H1 (cell line): ENCODE results near the gene FOXN3. TPM values are rescaled to one million over a fixed set of nuclear protein-coding genes. Genes with fewer than 3 reads are reported as not detected.

Source experiments
- CTCF ChIA-PET: fragments of 300-600 bp; sonication (Branson Sonifier 250); formaldehyde crosslinking; loops from one replicate; lab custom pipeline; 2021; ENCODE audit not compliant: partially characterized antibody; lab: Charles Lee
- POLR2A ChIA-PET: fragments of 300-600 bp; sonication (Branson Sonifier 250); formaldehyde crosslinking; loops from one replicate; lab custom pipeline; 2021; ENCODE audit warnings: inconsistent platforms; ENCODE audit not compliant: partially characterized antibody; lab: Charles Lee
- DNase-seq, 2 experiments: peaks; one replicate each; pipeline versions ENCODE4 v3.0.0 to v3.0.0-alpha.2; 2010 to 2022; ENCODE audit warnings: low spot score in 2 of 2, low read depth in 1 of 2, mixed read lengths in 1 of 2
- FAIRE-seq: peaks from 2 replicates; lab custom pipeline; 2011; peaks lifted over from hg19 to GRCh38; lab: Jason Lieb, UNC
- H2AFZ ChIP-seq: 2 replicates; pipeline ENCODE4 v1.8.1; 2012; ENCODE audit warnings: low read length, inconsistent platforms
- H2AK5ac ChIP-seq: 2 replicates; pipeline ENCODE4 v1.6.1; 2013; ENCODE audit warnings: low read depth, low read length
- H2BK120ac ChIP-seq: replicated peaks from 2 replicates; pipeline ENCODE3; 2013; ENCODE audit warnings: low read depth, low read length, inconsistent platforms
- H2BK12ac ChIP-seq: 2 replicates; pipeline ENCODE4 v1.6.1; 2013; ENCODE audit warnings: low read depth, low read length
- H2BK15ac ChIP-seq: 2 replicates; pipeline ENCODE4 v1.6.1; 2013; ENCODE audit warnings: low read length
- H2BK20ac ChIP-seq: 2 replicates; pipeline ENCODE4 v1.6.1; 2013; ENCODE audit warnings: low read length
- H2BK5ac ChIP-seq: 2 replicates; pipeline ENCODE4 v1.6.1; 2013; ENCODE audit warnings: low read depth, low read length
- H3K14ac ChIP-seq: 2 replicates; pipeline ENCODE4 v1.6.1; 2013; ENCODE audit warnings: inconsistent platforms; ENCODE audit not compliant: insufficient read length
- H3K18ac ChIP-seq: 2 replicates; pipeline ENCODE4 v1.6.1; 2013; ENCODE audit warnings: low read length; ENCODE audit errors: extremely low read depth
- H3K23ac ChIP-seq: 2 replicates; pipeline ENCODE4 v1.6.1; 2013; ENCODE audit warnings: inconsistent platforms; ENCODE audit not compliant: insufficient read length
- H3K23me2 ChIP-seq: 2 replicates; pipeline ENCODE4 v1.6.1; 2013; ENCODE audit warnings: low read depth, low read length
- H3K27ac ChIP-seq: 2 replicates; pipeline ENCODE4 v1.6.1; 2011; ENCODE audit warnings: low read depth, low read length, inconsistent platforms
- H3K27me3 ChIP-seq, 4 experiments: replicated peaks in 1 of 4; 1 replicate in 1 of 4; 2 replicates in 3 of 4; pipeline versions ENCODE4 v1.6.1 to v1.8.1; 2011 to 2013; ENCODE audit warnings: low read length in 3 of 4, mild to moderate bottlenecking in 3 of 4, inconsistent platforms in 2 of 4, mixed read lengths in 2 of 4, moderate library complexity in 1 of 4; ENCODE audit not compliant: control insufficient read depth in 3 of 4, insufficient read depth in 3 of 4; ENCODE audit errors: extremely low read depth in 1 of 4
- H3K36me3 ChIP-seq, 4 experiments: 2 replicates each; pipeline versions ENCODE4 v1.6.1 to v1.8.1; 2011 to 2013; ENCODE audit warnings: mild to moderate bottlenecking in 4 of 4, low read length in 3 of 4, moderate library complexity in 2 of 4, control low read depth in 1 of 4, inconsistent platforms in 1 of 4; ENCODE audit not compliant: insufficient read depth in 4 of 4, control insufficient read depth in 2 of 4
- H3K4ac ChIP-seq: replicated peaks from 2 replicates; pipeline ENCODE3; 2013; ENCODE audit warnings: low read length, low read depth, mixed read lengths, inconsistent platforms; ENCODE audit not compliant: insufficient read length
- H3K4me1 ChIP-seq, 4 experiments: replicated peaks in 1 of 4; 1 replicate in 1 of 4; 2 replicates in 3 of 4; pipeline versions ENCODE4 v1.6.1 to v1.8.1; 2011 to 2013; ENCODE audit warnings: low read length in 3 of 4, inconsistent platforms in 2 of 4, mixed read lengths in 1 of 4; ENCODE audit not compliant: insufficient read depth in 4 of 4, control insufficient read depth in 3 of 4
- H3K4me2 ChIP-seq, 2 experiments: 2 replicates each; pipeline versions ENCODE4 v1.6.1 to v1.8.1; 2011 to 2013; ENCODE audit warnings: low read depth in 2 of 2, low read length in 2 of 2, control low read depth in 1 of 2, inconsistent platforms in 1 of 2, mild to moderate bottlenecking in 1 of 2; ENCODE audit not compliant: insufficient read depth in 1 of 2
- H3K4me3 ChIP-seq, 4 experiments: fragments of 200-600, 300-600 bp in 1 of 4; sonication (generic), shearing (Covaris generic), sonication (Bioruptor Twin) in 1 of 4; 2 replicates each; pipeline versions ENCODE4 v1.5.1 to v1.8.1; 2011 to 2016; ENCODE audit warnings: low read length in 4 of 4, low read depth in 3 of 4, control low read depth in 2 of 4, inconsistent platforms in 2 of 4, mild to moderate bottlenecking in 2 of 4, mixed read lengths in 1 of 4, moderate library complexity in 1 of 4; ENCODE audit not compliant: insufficient read depth in 2 of 4; ENCODE audit errors: extremely low read depth in 1 of 4
- H3K56ac ChIP-seq: replicated peaks from 2 replicates; pipeline ENCODE3; 2013; ENCODE audit warnings: low read depth, mild to moderate bottlenecking, mixed read lengths, low read length, inconsistent platforms; ENCODE audit not compliant: insufficient read length
- H3K79me1 ChIP-seq: 2 replicates; pipeline ENCODE4 v1.6.1; 2013; ENCODE audit warnings: low read depth, low read length, control low read depth
- H3K79me2 ChIP-seq, 2 experiments: 2 replicates each; pipeline versions ENCODE4 v1.6.1 to v1.8.1; 2012 to 2013; ENCODE audit warnings: low read length in 2 of 2, mild to moderate bottlenecking in 2 of 2, inconsistent platforms in 1 of 2; ENCODE audit not compliant: insufficient read depth in 2 of 2, control insufficient read depth in 1 of 2
- H3K9ac ChIP-seq, 4 experiments: replicated peaks in 1 of 4; 1 replicate in 1 of 4; 2 replicates in 3 of 4; pipeline versions ENCODE4 v1.6.1 to v1.8.1; 2011 to 2013; ENCODE audit warnings: low read depth in 3 of 4, low read length in 3 of 4, control low read depth in 2 of 4, mild to moderate bottlenecking in 2 of 4, moderate library complexity in 2 of 4, inconsistent platforms in 1 of 4; ENCODE audit errors: extremely low read depth in 1 of 4
- H3K9me3 ChIP-seq, 2 experiments: 2 replicates each; pipeline versions ENCODE4 v1.6.1 to v1.8.1; 2012 to 2013; ENCODE audit warnings: mild to moderate bottlenecking in 2 of 2, moderate library complexity in 2 of 2, control low read depth in 1 of 2, inconsistent platforms in 1 of 2, low read depth in 1 of 2, low read length in 1 of 2, mixed read lengths in 1 of 2; ENCODE audit not compliant: insufficient read depth in 2 of 2
- H4K20me1 ChIP-seq, 2 experiments: replicated peaks in 1 of 2; 2 replicates each; pipeline versions ENCODE3 to v1.8.1; 2011 to 2013; ENCODE audit warnings: inconsistent platforms in 2 of 2, low read length in 2 of 2, mild to moderate bottlenecking in 1 of 2; ENCODE audit not compliant: insufficient read depth in 2 of 2, control insufficient read depth in 1 of 2
- H4K5ac ChIP-seq: 2 replicates; pipeline ENCODE4 v1.6.1; 2013; ENCODE audit warnings: low read length, low read depth, mixed read lengths, inconsistent platforms; ENCODE audit not compliant: insufficient read length
- H4K8ac ChIP-seq: 2 replicates; pipeline ENCODE4 v1.8.0; 2013; ENCODE audit warnings: mild to moderate bottlenecking, moderate library complexity, low read length, inconsistent platforms; ENCODE audit not compliant: insufficient read depth; ENCODE audit errors: extremely low read depth
- H4K91ac ChIP-seq: replicated peaks from 2 replicates; pipeline ENCODE3; 2013; ENCODE audit warnings: low read length, mixed read lengths, inconsistent platforms; ENCODE audit not compliant: insufficient read length
- CBX8 ChIP-seq: fragments of 300-800, 300-1000 bp; sonication (generic); IDR thresholded peaks from 2 replicates; pipeline ENCODE4 v1.7.1; 2016; ENCODE audit warnings: low read depth, low read length, borderline replicate concordance
- GTF2F1 ChIP-seq: IDR thresholded peaks from 2 replicates; pipeline ENCODE4 v1.6.1; 2012; ENCODE audit warnings: low read depth, low read length, improper control_type of control experiment, borderline replicate concordance
- POLR2AphosphoS5 ChIP-seq: IDR thresholded peaks from 2 replicates; pipeline ENCODE4 v1.6.1; 2011; ENCODE audit warnings: low read depth, low read length
- SAP30 ChIP-seq: fragments of 300-600 bp; sonication (generic); IDR thresholded peaks from 2 replicates; pipeline ENCODE4 v1.7.1; 2012; ENCODE audit warnings: low read length, moderate library complexity, mild to moderate bottlenecking, inconsistent platforms; ENCODE audit not compliant: insufficient read depth, insufficient replicate concordance
- SIRT6 ChIP-seq: IDR thresholded peaks from one replicate; pipeline ENCODE4 v1.7.1; 2012; ENCODE audit warnings: low read length, inconsistent platforms
- SP2 ChIP-seq: IDR thresholded peaks from 2 replicates; pipeline ENCODE4 v1.6.1; 2012; ENCODE audit warnings: mild to moderate bottlenecking, low read length, inconsistent platforms
- SP4 ChIP-seq: IDR thresholded peaks from 2 replicates; pipeline ENCODE4 v1.6.1; 2012; ENCODE audit warnings: low read length, inconsistent platforms
- TAF7 ChIP-seq: optimal IDR thresholded peaks from 2 replicates; pipeline ENCODE3; 2011; ENCODE audit warnings: low read depth, mild to moderate bottlenecking, inconsistent platforms, low read length, moderate library complexity, borderline replicate concordance
- WGBS, 2 experiments: shearing (Covaris generic) in 1 of 2; methylation state at CpG; one replicate each; pipeline versions ENCODE4 v1.1.6 to v1.1.7; 2013 to 2015; ENCODE audit warnings: low lambda C conversion rate in 2 of 2, mixed read lengths in 2 of 2, inconsistent platforms in 1 of 2, low coverage in 1 of 2, missing lambda C conversion rate in 1 of 2; ENCODE audit not compliant: insufficient replicate concordance in 2 of 2, insufficient coverage in 1 of 2, insufficient read length in 1 of 2; ENCODE audit errors: extremely low coverage in 1 of 2, missing lambda C conversion rate in 1 of 2; 5-methylcytosine and 5-hydroxymethylcytosine counted together
- polyA plus RNA-seq, 7 experiments: library from polyadenylated mRNA; depleted of rRNA in 3 of 7; stranded (reverse) in 5 of 7; unstranded in 2 of 7; fragments of >200 nt in 5 of 7; fragments of 200-250 nt in 2 of 7; gene quantifications; 1 replicate in 5 of 7; 2 replicates in 1 of 7; 4 replicates in 1 of 7; pipeline versions ENCODE4 v1.2.1 to v1.2.3, GENCODE V29; 2011 to 2013; ENCODE audit warnings: missing spikeins in 2 of 7, mixed read lengths in 2 of 7
- total RNA-seq: library from RNA; stranded (reverse); fragmentation: NEBNext Ultra II Directional; extraction: Animal tissue kit (Norgen Biotek cat#: 25700); gene quantifications from 2 replicates; pipeline ENCODE4 v1.2.1, GENCODE V29; 2021
- TF ChIP-seq, protein P1 (sequence below), 3 experiments: IDR thresholded peaks; 1 replicate in 2 of 3; 2 replicates in 1 of 3; pipeline versions ENCODE4 v1.5.1 to v1.6.1; 2011; ENCODE audit warnings: low read length in 3 of 3, mild to moderate bottlenecking in 3 of 3, inconsistent platforms in 2 of 3, low read depth in 1 of 3, moderate library complexity in 1 of 3; ENCODE audit not compliant: insufficient read depth in 1 of 3; ENCODE audit errors: control extremely low read depth in 1 of 3

Gene FOXN3
- total and polyA plus RNA-seq, 2 of the 8 experiments (the other 6 are each of a cell fraction or from before 2014, with no cell fraction given) = 52.6 to 178 TPM

DNA sequence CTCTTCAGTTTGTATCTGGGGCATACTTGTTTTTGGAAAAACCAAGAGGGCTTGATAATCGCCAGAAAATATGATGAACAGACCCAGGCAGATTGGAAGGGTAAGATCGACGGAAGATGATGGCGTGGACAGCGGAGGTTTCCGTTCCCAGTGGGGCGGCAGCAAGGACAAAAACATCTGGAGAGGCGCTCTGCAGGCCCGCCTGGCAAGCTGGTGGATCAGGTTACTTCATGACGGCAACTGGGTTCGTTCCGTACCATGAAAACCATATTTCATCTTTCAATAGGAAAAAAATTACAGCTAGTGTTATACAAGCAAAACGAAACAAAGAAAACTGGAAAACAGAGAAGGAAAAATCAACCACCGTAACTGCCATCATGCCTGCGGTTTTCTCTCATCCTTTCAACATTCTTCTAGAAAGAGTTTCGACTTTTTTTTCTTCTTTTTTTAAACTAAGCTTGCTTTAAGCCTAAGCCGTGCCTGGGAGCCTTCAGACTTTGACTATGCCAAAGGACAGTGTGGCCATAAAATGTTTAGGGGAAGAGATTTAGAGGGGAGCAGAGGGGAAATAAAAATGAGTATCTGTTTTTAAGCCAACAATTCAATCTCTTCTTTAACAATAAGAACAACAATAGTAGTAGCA, 210.5 kb downstream of the FOXN3 start:
- Histone ChIP-seq H2BK15ac (no peak overlapping the region), H3K4me1 (peaks cover 12 to 21% (median 18%) of the 10 kb centered on the region in 4 experiments)
- FAIRE-seq = no peak
- no peak for TF ChIP-seq SIRT6
- no peak for TF ChIP-seq CBX8
- no peak for TF ChIP-seq TAF7
- no peak for TF ChIP-seq GTF2F1
- TF ChIP-seq POLR2AphosphoS5 = no peak
- TF ChIP-seq, protein P1, sequence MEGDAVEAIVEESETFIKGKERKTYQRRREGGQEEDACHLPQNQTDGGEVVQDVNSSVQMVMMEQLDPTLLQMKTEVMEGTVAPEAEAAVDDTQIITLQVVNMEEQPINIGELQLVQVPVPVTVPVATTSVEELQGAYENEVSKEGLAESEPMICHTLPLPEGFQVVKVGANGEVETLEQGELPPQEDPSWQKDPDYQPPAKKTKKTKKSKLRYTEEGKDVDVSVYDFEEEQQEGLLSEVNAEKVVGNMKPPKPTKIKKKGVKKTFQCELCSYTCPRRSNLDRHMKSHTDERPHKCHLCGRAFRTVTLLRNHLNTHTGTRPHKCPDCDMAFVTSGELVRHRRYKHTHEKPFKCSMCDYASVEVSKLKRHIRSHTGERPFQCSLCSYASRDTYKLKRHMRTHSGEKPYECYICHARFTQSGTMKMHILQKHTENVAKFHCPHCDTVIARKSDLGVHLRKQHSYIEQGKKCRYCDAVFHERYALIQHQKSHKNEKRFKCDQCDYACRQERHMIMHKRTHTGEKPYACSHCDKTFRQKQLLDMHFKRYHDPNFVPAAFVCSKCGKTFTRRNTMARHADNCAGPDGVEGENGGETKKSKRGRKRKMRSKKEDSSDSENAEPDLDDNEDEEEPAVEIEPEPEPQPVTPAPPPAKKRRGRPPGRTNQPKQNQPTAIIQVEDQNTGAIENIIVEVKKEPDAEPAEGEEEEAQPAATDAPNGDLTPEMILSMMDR (IDR thresholded peaks at IDR 0.05; ENCODE audit: control extremely low read depth in 1 of 3, insufficient read depth in 1 of 3, low read depth in 1 of 3, low read length in 3 of 3) = no peak
- no peak for TF ChIP-seq SP2
- no peak for TF ChIP-seq SAP30
- TF ChIP-seq SP4 = no peak

More for the DNA sequence above, 210.5 kb downstream of the FOXN3 start:
- Histone ChIP-seq H3K9me3 (no peaks in the 10 kb centered on the region), H2BK12ac (no peak overlapping the region), H3K27me3 (no peaks in the 10 kb centered on the region), H3K23ac (no peak overlapping the region), H3K9ac (no peak overlapping the region), H3K18ac (no peak overlapping the region), H3K36me3 (peaks cover 0 to 3% (median 0%) of the 10 kb centered on the region in 4 experiments; a peak in 1 of 8 replicates), H4K5ac (no peak overlapping the region), H4K20me1 (peaks cover 12 to 21% of the 10 kb centered on the region in 2 experiments), H2BK5ac (no peak overlapping the region), H3K27ac (no peak overlapping the region), H2AFZ (no peak overlapping the region), H3K79me1 (peaks cover 17% of the 10 kb centered on the region), H4K8ac (no peak overlapping the region), H3K56ac (no peak overlapping the region), H3K14ac (no peak overlapping the region), H3K4ac (no peak overlapping the region), H2BK20ac (no peak overlapping the region), H3K4me2 (no peak overlapping the region; a peak in 1 of 4 replicates), H3K79me2 (peaks cover 0 to 58% of the 10 kb centered on the region in 2 experiments; a peak in 3 of 4 replicates), H4K91ac (no peak overlapping the region), H3K23me2 (peaks cover 2% of the 10 kb centered on the region; the same call in 1 of the 2 replicates), H3K4me3 (no peak overlapping the region), H2AK5ac (no peak overlapping the region), H2BK120ac (no peak overlapping the region)
- 86% methylated on average over 17 of the region's 17 CpGs; no CpG with 5 or more reads in 1 of the 2 experiments for WGBS, 2 experiments
- ChIA-PET POLR2A (interaction anchor here (1.1 kb wide), 1 partner anchor 24 kb away, joined by 3 read pairs; no protein-coding TSS in a partner anchor), CTCF (interaction anchor here (1.0 to 1.8 kb wide), 3 partner anchors 13 to 184 kb away, joined by 3 to 7 read pairs (median 3); no protein-coding TSS in a partner anchor)
- DNase-seq = no peak
